AG20443 (cell line): Measurements from ENCODE around the gene HRH1.
"Not testable (repeated sequence)": the region's sequence is repeated elsewhere in the genome, so short reads cannot be mapped to it uniquely, and the experiment has no call there.

Experiments used
- DNase-seq: peaks from one replicate; pipeline ENCODE4 v3.0.0; 2012; ENCODE audit warnings: low spot score, mixed read lengths

HRH1 gene

GRCh38 chr3:11172096-11172690 lies 17.9 kb downstream of the HRH1 start:
- no peak for DNase-seq

- no peak for DNase-seq
Observed at GRCh38 chr3:11173828-11174465, 19.7 kb downstream of the HRH1 start.

- DNase-seq, result no peak
Observed at GRCh38 chr3:11178421-11178820, 24.1 kb downstream of the HRH1 start.

- not testable (repeated sequence) for DNase-seq
Observed at GRCh38 chr3:11184328-11184969, 30.2 kb downstream of the HRH1 start.

GRCh38 chr3:11185144-11185543 lies 30.9 kb downstream of the HRH1 start:
- no peak for DNase-seq

- DNase-seq, result peak; percentile 96
Observed at GRCh38 chr3:11185564-11186317, 31.4 kb downstream of the HRH1 start.

GRCh38 chr3:11186318-11186692 lies 32.0 kb downstream of the HRH1 start:
- no peak for DNase-seq

- DNase-seq, result peak; percentile 36
Observed at GRCh38 chr3:11186771-11187191, 32.5 kb downstream of the HRH1 start.

GRCh38 chr3:11187681-11188080 lies 33.4 kb downstream of the HRH1 start:
- DNase-seq, result no peak

- DNase-seq, result no peak
Observed at GRCh38 chr3:11188231-11188630, 33.9 kb downstream of the HRH1 start.

- DNase-seq, result no peak
Observed at GRCh38 chr3:11195201-11195600, 40.9 kb downstream of the HRH1 start.

GRCh38 chr3:11195721-11196332 lies 41.5 kb downstream of the HRH1 start:
- peak; percentile 51 for DNase-seq

GRCh38 chr3:11197484-11197883 lies 43.2 kb downstream of the HRH1 start:
- no peak for DNase-seq

GRCh38 chr3:11198070-11198469 lies 43.8 kb downstream of the HRH1 start:
- DNase-seq, result no peak

- no peak for DNase-seq
Observed at GRCh38 chr3:11198495-11198894, 44.2 kb downstream of the HRH1 start.

- no peak for DNase-seq
Observed at GRCh38 chr3:11199902-11200845, 45.9 kb downstream of the HRH1 start.

- DNase-seq, result no peak
Observed at GRCh38 chr3:11201251-11202019, 47.1 kb downstream of the HRH1 start.

GRCh38 chr3:11203961-11204360 lies 49.7 kb downstream of the HRH1 start:
- DNase-seq, result no peak

GRCh38 chr3:11204697-11205348 lies 50.5 kb downstream of the HRH1 start:
- DNase-seq, result no peak

GRCh38 chr3:11205881-11206280 lies 51.6 kb downstream of the HRH1 start:
- peak; percentile 41 for DNase-seq
